ENCODE data around the gene RIPOR3.

- TF ChIP-seq ZFP36 (IDR thresholded peaks at IDR 0.05; ENCODE audit: borderline replicate concordance, partially characterized antibody) (no peak), CTCF (IDR thresholded peaks at IDR 0.05) (no peak), TP53 (CRISPR knock-in tag; IDR thresholded peaks at IDR 0.05) (no peak), POLR2AphosphoS2 (conservative IDR thresholded peaks at IDR 0.05; ENCODE audit: low read length) (no peak), RARB (CRISPR knock-in tag; IDR thresholded peaks at IDR 0.05) (no peak), EP300 (IDR thresholded peaks at IDR 0.05) (no peak), NFE2L2 (conservative IDR thresholded peaks at IDR 0.05; ENCODE audit: low read length) (no peak), HDAC2 (IDR thresholded peaks at IDR 0.05) (no peak), CEBPB (IDR thresholded peaks at IDR 0.05) (no peak), MAFK (IDR thresholded peaks at IDR 0.05; ENCODE audit: partially characterized antibody) (no peak), BHLHE40 (IDR thresholded peaks at IDR 0.05; ENCODE audit: low read depth, low read length) (no peak), POLR2A (IDR thresholded peaks at IDR 0.05; ENCODE audit: low read length) (no peak), RAD21 (conservative IDR thresholded peaks at IDR 0.05 in 1 of 2, IDR thresholded peaks at IDR 0.05 in 1 of 2) (no peak), USF2 (IDR thresholded peaks at IDR 0.05) (no peak)
Observed at GRCh38 chr20:50671626-50672025, 19.7 kb downstream of the RIPOR3 start.
